Smooth muscle cell (in vitro differentiated cells): ENCODE measurements around the gene IL2RG. TPM values are rescaled to one million over a fixed set of nuclear protein-coding genes. Genes with fewer than 3 reads are reported as not detected.

Experiments used
- DNase-seq: peaks from one replicate; lab custom pipeline; 2025; ENCODE audit not compliant: unreplicated experiment; lab: John Stamatoyannopoulos, UW
- H2AFZ ChIP-seq: fragments of 200-600 bp; sonication (generic); 2 replicates; pipeline ENCODE4 v1.6.0; 2016; ENCODE audit warnings: antibody characterized with exemption, low read depth, mild to moderate bottlenecking
- H3F3A ChIP-seq: fragments of 200-600 bp; sonication (generic); 2 replicates; pipeline ENCODE4 v1.6.0; 2017; ENCODE audit warnings: antibody characterized with exemption, low read depth
- H3K27ac ChIP-seq: fragments of 200-600 bp; sonication (generic); 2 replicates; pipeline ENCODE4 v1.5.1; 2016; ENCODE audit warnings: low read depth, mild to moderate bottlenecking
- H3K27me3 ChIP-seq: fragments of 200-600 bp; sonication (generic); 2 replicates; pipeline ENCODE4 v1.6.1; 2016; ENCODE audit warnings: low read depth, mild to moderate bottlenecking
- H3K36me3 ChIP-seq: fragments of 200-600 bp; sonication (generic); 2 replicates; pipeline ENCODE4 v1.5.1; 2016; ENCODE audit warnings: low read depth
- H3K4me1 ChIP-seq: fragments of 200-600 bp; sonication (generic); 2 replicates; pipeline ENCODE4 v1.5.1; 2016; ENCODE audit warnings: low read depth
- H3K4me2 ChIP-seq: fragments of 200-600 bp; sonication (generic); 2 replicates; pipeline ENCODE4 v1.6.0; 2016; ENCODE audit warnings: mild to moderate bottlenecking
- H3K4me3 ChIP-seq: fragments of 200-600 bp; sonication (generic); 2 replicates; pipeline ENCODE4 v1.5.1; 2016; ENCODE audit warnings: mild to moderate bottlenecking
- H3K79me2 ChIP-seq: fragments of 200-600 bp; sonication (generic); 2 replicates; pipeline ENCODE4 v1.6.0; 2016; ENCODE audit warnings: low read depth, mild to moderate bottlenecking
- H3K9ac ChIP-seq: fragments of 200-600 bp; sonication (generic); 2 replicates; pipeline ENCODE4 v1.6.0; 2016; ENCODE audit warnings: low read depth
- H3K9me3 ChIP-seq: fragments of 200-600 bp; sonication (generic); replicated peaks from 2 replicates; pipeline ENCODE4 v1.5.1; 2016; ENCODE audit warnings: low read depth
- H4K20me1 ChIP-seq: fragments of 200-600 bp; sonication (generic); 2 replicates; pipeline ENCODE4 v1.6.0; 2016; ENCODE audit warnings: low read depth
- WGBS: methylation state at CpG from one replicate; pipeline ENCODE4 v1.1.7; 2016; ENCODE audit warnings: low lambda C conversion rate; 5-methylcytosine and 5-hydroxymethylcytosine counted together
- polyA plus RNA-seq: library from polyadenylated mRNA; unstranded; fragments of >200 nt; fragmentation: Nextera tagmentation; extraction: Ambion mirVana; gene quantifications from 2 replicates; pipeline ENCODE4 v1.2.1, GENCODE V29; 2016
- total RNA-seq: library from RNA; depleted of rRNA; stranded (reverse); fragments of >200 nt; gene quantifications from 2 replicates; pipeline ENCODE4 v1.2.3, GENCODE V29; 2014
- TF ChIP-seq, protein P1 (sequence below): fragments of 200-600 bp; sonication (generic); IDR thresholded peaks from 2 replicates; pipeline ENCODE4 v1.5.1; 2017; ENCODE audit warnings: borderline replicate concordance, mild to moderate bottlenecking, antibody characterized with exemption; ENCODE audit not compliant: insufficient read depth, poor library complexity, severe bottlenecking

The IL2RG gene
- total and polyA plus RNA-seq, 2 experiments from 2014 or later = not detected

DNA sequence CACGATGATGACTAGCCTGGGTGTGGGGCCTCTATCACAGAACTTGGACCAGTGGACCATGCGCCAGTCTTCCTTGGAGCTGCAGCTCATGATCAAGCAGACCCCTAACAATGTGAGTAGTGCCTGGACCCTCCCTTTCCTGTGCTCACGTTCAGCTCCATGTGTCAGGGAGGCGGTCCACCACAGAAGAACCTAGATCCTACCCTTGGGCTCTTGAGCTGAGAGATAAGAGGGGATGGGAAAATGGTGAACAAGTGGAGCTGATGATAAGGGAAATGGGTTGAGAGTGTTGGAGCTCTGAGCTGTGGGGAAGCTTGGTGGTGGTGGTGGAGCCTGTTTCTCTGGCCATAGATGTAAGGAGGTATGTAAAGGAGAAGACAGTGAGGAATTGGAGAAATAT lies 20.1 kb upstream of the IL2RG start:
- no peaks in the 10 kb centered on the region for H3K79me2 ChIP-seq
- no peaks in the 10 kb centered on the region for H3F3A ChIP-seq
- H3K4me1 ChIP-seq = no peaks in the 10 kb centered on the region
- no peak overlapping the region for H3K4me2 ChIP-seq
- no peak overlapping the region for H3K9ac ChIP-seq
- no peak overlapping the region for H3K27ac ChIP-seq
- DNase-seq = no peak
- WGBS = 90% methylated on average over 4 of the region's 4 CpGs
- TF ChIP-seq, protein P1, sequence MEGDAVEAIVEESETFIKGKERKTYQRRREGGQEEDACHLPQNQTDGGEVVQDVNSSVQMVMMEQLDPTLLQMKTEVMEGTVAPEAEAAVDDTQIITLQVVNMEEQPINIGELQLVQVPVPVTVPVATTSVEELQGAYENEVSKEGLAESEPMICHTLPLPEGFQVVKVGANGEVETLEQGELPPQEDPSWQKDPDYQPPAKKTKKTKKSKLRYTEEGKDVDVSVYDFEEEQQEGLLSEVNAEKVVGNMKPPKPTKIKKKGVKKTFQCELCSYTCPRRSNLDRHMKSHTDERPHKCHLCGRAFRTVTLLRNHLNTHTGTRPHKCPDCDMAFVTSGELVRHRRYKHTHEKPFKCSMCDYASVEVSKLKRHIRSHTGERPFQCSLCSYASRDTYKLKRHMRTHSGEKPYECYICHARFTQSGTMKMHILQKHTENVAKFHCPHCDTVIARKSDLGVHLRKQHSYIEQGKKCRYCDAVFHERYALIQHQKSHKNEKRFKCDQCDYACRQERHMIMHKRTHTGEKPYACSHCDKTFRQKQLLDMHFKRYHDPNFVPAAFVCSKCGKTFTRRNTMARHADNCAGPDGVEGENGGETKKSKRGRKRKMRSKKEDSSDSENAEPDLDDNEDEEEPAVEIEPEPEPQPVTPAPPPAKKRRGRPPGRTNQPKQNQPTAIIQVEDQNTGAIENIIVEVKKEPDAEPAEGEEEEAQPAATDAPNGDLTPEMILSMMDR = no peak
- H3K36me3 ChIP-seq = no peaks in the 10 kb centered on the region
- H4K20me1 ChIP-seq = no peaks in the 10 kb centered on the region
- no peaks in the 10 kb centered on the region for H3K27me3 ChIP-seq
- no peak overlapping the region for H3K4me3 ChIP-seq
- H2AFZ ChIP-seq = no peak overlapping the region
- H3K9me3 ChIP-seq = no peaks in the 10 kb centered on the region

GRCh38 chrX:71128915-71129765 lies 17.8 kb upstream of the IL2RG start:
- Histone ChIP-seq H3K4me1 (no peaks in the 10 kb centered on the region), H3K9me3 (no peaks in the 10 kb centered on the region), H3K4me2 (no peak overlapping the region), H2AFZ (no peak overlapping the region), H3K79me2 (no peaks in the 10 kb centered on the region), H4K20me1 (no peaks in the 10 kb centered on the region), H3K27me3 (no peaks in the 10 kb centered on the region), H3F3A (no peaks in the 10 kb centered on the region), H3K4me3 (no peak overlapping the region), H3K9ac (no peak overlapping the region), H3K36me3 (no peaks in the 10 kb centered on the region), H3K27ac (no peak overlapping the region)
- TF ChIP-seq, protein P1 = peak; percentile 65
- peak; percentile 5 for DNase-seq
- WGBS = 60% methylated on average over 18 of the region's 18 CpGs

GRCh38 chrX:71128166-71128833 lies 16.9 kb upstream of the IL2RG start:
- Histone ChIP-seq H3K9ac (no peak overlapping the region), H3K79me2 (no peaks in the 10 kb centered on the region), H3F3A (no peaks in the 10 kb centered on the region), H3K27ac (no peak overlapping the region), H3K4me1 (no peaks in the 10 kb centered on the region), H2AFZ (no peak overlapping the region), H3K27me3 (no peaks in the 10 kb centered on the region), H3K9me3 (no peaks in the 10 kb centered on the region), H3K4me3 (no peak overlapping the region), H3K4me2 (no peak overlapping the region), H3K36me3 (no peaks in the 10 kb centered on the region), H4K20me1 (no peaks in the 10 kb centered on the region)
- TF ChIP-seq, protein P1 = no peak
- WGBS = 77% methylated on average over 12 of the region's 12 CpGs
- no peak for DNase-seq
